ENCODE data around the gene DPF1. TPM values are rescaled to one million over a fixed set of nuclear protein-coding genes. Genes with fewer than 3 reads are reported as not detected.

The DPF1 gene
- total and polyA plus RNA-seq, 4 donors: not detected

GRCh38 chr19:38168637-38169036 is 55.4 kb downstream of the DPF1 start:
- 95% methylated on average over 4 of the region's 4 CpGs for whole genome bisulfite sequencing
- Histone ChIP-seq H3K36me3 (ENCODE audit: control insufficient read depth in 4 of 4, insufficient read depth in 3 of 4, low read depth in 1 of 4, low read length in 3 of 4) (peaks cover 6 to 32% (median 12%) of the 10 kb centered on the region in 4 donors), H3K4me3 (ENCODE audit: low read depth in 1 of 3, low read length in 3 of 3) (no peak overlapping the region), H3K27ac (ENCODE audit: low read depth in 1 of 2, low read length in 2 of 2) (no peak overlapping the region), H3K4me1 (ENCODE audit: control insufficient read depth in 4 of 4, insufficient read depth in 4 of 4, low read length in 3 of 4) (no peaks in the 10 kb centered on the region), H3K9me3 (ENCODE audit: control insufficient read depth in 4 of 4, low read length in 3 of 4) (no peaks in the 10 kb centered on the region), H3K27me3 (ENCODE audit: control insufficient read depth in 4 of 4, insufficient read depth in 4 of 4, low read length in 3 of 4) (no peaks in the 10 kb centered on the region), H3K9ac (ENCODE audit: low read depth in 1 of 2, low read length in 2 of 2) (no peak overlapping the region)
- TF ChIP-seq SP1 (IDR thresholded peaks at IDR 0.05) (no peak), RXRA (IDR thresholded peaks at IDR 0.05) (no peak), FOXA2 (IDR thresholded peaks at IDR 0.05) (no peak), HNF4A (conservative IDR thresholded peaks at IDR 0.05) (no peak), JUND (IDR thresholded peaks at IDR 0.05) (no peak)
- DNase-seq (ENCODE audit: low spot score): no peak

- TF ChIP-seq RAD21 (IDR thresholded peaks at IDR 0.05) (no peak), RXRA (IDR thresholded peaks at IDR 0.05) (no peak), GABPA (IDR thresholded peaks at IDR 0.05 in 1 of 2, conservative IDR thresholded peaks at IDR 0.05 in 1 of 2) (no peak), JUND (IDR thresholded peaks at IDR 0.05) (no peak), EGR1 (IDR thresholded peaks at IDR 0.05; ENCODE audit: low read depth in 2 of 2) (no peak), FOXA2 (IDR thresholded peaks at IDR 0.05) (no peak), YY1 (IDR thresholded peaks at IDR 0.05) (no peak), HNF4G (IDR thresholded peaks at IDR 0.05) (no peak), NR2F2 (IDR thresholded peaks at IDR 0.05) (no peak), SP1 (IDR thresholded peaks at IDR 0.05) (no peak)
- Histone ChIP-seq H3K4me1 (ENCODE audit: control insufficient read depth in 4 of 4, insufficient read depth in 4 of 4, low read length in 3 of 4) (no peaks in the 10 kb centered on the region), H3K36me3 (ENCODE audit: control insufficient read depth in 4 of 4, insufficient read depth in 3 of 4, low read depth in 1 of 4, low read length in 3 of 4) (peaks cover 9 to 49% (median 24%) of the 10 kb centered on the region in 4 donors), H3K27ac (ENCODE audit: low read depth in 1 of 2, low read length in 2 of 2) (no peak overlapping the region), H3K4me3 (ENCODE audit: low read depth in 1 of 3, low read length in 3 of 3) (no peak overlapping the region), H3K9me3 (ENCODE audit: control insufficient read depth in 4 of 4, low read length in 3 of 4) (peaks cover 5 to 10% (median 7%) of the 10 kb centered on the region in 4 donors), H3K27me3 (ENCODE audit: control insufficient read depth in 4 of 4, insufficient read depth in 4 of 4, low read length in 3 of 4) (no peaks in the 10 kb centered on the region), H3K9ac (ENCODE audit: low read depth in 1 of 2, low read length in 2 of 2) (no peak overlapping the region)
- no peak for DNase-seq (ENCODE audit: low spot score)
- whole genome bisulfite sequencing: 96% methylated on average over 6 of the region's 6 CpGs
Measured at GRCh38 chr19:38165335-38165734, 58.7 kb downstream of the DPF1 start.

- peaks cover 9 to 49% (median 26%) of the 10 kb centered on the region in 4 donors for H3K36me3 ChIP-seq (ENCODE audit: control insufficient read depth in 4 of 4, insufficient read depth in 3 of 4, low read depth in 1 of 4, low read length in 3 of 4)
Measured at GRCh38 chr19:38164526-38164925, 59.5 kb downstream of the DPF1 start.

More at GRCh38 chr19:38164526-38164925, 59.5 kb downstream of the DPF1 start:
- no peak overlapping the region for H3K27ac ChIP-seq (ENCODE audit: low read depth in 1 of 2, low read length in 2 of 2)
- no peak for DNase-seq (ENCODE audit: low spot score)
- H3K9ac ChIP-seq (ENCODE audit: low read depth in 1 of 2, low read length in 2 of 2): no peak overlapping the region
- H3K9me3 ChIP-seq (ENCODE audit: control insufficient read depth in 4 of 4, low read length in 3 of 4): peaks cover 5 to 10% (median 7%) of the 10 kb centered on the region in 4 donors
- TF ChIP-seq CTCF (IDR thresholded peaks at IDR 0.05; ENCODE audit: low read depth, low read length, missing input control) (no peak), HNF4G (IDR thresholded peaks at IDR 0.05) (no peak), ATF3 (IDR thresholded peaks at IDR 0.05) (no peak), HNF4A (conservative IDR thresholded peaks at IDR 0.05) (no peak), EGR1 (IDR thresholded peaks at IDR 0.05; ENCODE audit: low read depth in 2 of 2) (no peak), RXRA (IDR thresholded peaks at IDR 0.05) (no peak), ZBTB33 (IDR thresholded peaks at IDR 0.05) (no peak), YY1 (IDR thresholded peaks at IDR 0.05) (no peak), SP1 (IDR thresholded peaks at IDR 0.05) (no peak), FOXA2 (IDR thresholded peaks at IDR 0.05) (no peak), REST (IDR thresholded peaks at IDR 0.05) (no peak), NR2F2 (IDR thresholded peaks at IDR 0.05) (no peak), MAX (IDR thresholded peaks at IDR 0.05) (no peak), JUND (IDR thresholded peaks at IDR 0.05) (no peak), GABPA (IDR thresholded peaks at IDR 0.05 in 1 of 2, conservative IDR thresholded peaks at IDR 0.05 in 1 of 2) (no peak), FOXA1 (IDR thresholded peaks at IDR 0.05) (no peak), TAF1 (conservative IDR thresholded peaks at IDR 0.05) (no peak), RAD21 (IDR thresholded peaks at IDR 0.05) (no peak)
- no peaks in the 10 kb centered on the region for H3K4me1 ChIP-seq (ENCODE audit: control insufficient read depth in 4 of 4, insufficient read depth in 4 of 4, low read length in 3 of 4)
- 96% methylated on average over 25 of the region's 25 CpGs for WGBS
- no peak overlapping the region for H3K4me3 ChIP-seq (ENCODE audit: low read depth in 1 of 3, low read length in 3 of 3)
- H3K27me3 ChIP-seq (ENCODE audit: control insufficient read depth in 4 of 4, insufficient read depth in 4 of 4, low read length in 3 of 4): no peaks in the 10 kb centered on the region

Data from liver (tissue), 9 donors.